GM12874 (cell line): Measurements from ENCODE around the gene PCBP3.

Experiments used
- TF ChIP-seq, protein P1 (sequence below): IDR thresholded peaks from 2 replicates; pipeline ENCODE4 v1.5.1; 2011; ENCODE audit warnings: low read depth, mild to moderate bottlenecking, control low read depth, low read length, moderate library complexity; ENCODE audit not compliant: insufficient read depth

PCBP3 gene

DNA sequence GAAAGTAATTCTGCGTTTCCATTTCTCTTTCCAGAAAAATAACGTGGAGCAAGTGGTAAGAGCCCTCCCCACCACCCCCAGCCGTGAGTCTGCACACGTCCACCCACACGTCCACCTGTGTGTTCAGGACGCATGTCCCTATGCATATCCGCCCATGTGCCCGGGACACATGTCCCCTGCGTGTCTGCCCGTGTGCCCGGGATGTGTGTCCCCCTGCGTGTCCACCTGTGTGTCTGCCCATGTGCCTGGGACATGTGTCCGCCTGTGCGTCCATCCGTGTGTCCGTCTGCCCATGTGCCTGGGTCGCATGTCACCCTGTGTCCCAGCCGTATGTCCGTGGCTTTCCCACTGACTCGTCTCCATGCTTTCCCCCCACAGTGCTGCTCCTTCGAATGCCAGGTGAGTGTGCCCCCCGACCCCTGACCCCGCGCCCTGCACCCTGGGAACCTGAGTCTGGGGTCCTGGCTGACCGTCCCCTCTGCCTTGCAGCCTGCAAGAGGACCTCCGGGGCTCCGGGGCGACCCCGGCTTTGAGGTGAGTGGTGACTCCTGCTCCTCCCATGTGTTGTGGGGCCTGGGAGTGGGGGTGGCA, 343.7 kb downstream of the PCBP3 start:
- TF ChIP-seq, protein P1, sequence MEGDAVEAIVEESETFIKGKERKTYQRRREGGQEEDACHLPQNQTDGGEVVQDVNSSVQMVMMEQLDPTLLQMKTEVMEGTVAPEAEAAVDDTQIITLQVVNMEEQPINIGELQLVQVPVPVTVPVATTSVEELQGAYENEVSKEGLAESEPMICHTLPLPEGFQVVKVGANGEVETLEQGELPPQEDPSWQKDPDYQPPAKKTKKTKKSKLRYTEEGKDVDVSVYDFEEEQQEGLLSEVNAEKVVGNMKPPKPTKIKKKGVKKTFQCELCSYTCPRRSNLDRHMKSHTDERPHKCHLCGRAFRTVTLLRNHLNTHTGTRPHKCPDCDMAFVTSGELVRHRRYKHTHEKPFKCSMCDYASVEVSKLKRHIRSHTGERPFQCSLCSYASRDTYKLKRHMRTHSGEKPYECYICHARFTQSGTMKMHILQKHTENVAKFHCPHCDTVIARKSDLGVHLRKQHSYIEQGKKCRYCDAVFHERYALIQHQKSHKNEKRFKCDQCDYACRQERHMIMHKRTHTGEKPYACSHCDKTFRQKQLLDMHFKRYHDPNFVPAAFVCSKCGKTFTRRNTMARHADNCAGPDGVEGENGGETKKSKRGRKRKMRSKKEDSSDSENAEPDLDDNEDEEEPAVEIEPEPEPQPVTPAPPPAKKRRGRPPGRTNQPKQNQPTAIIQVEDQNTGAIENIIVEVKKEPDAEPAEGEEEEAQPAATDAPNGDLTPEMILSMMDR, result no peak

DNA sequence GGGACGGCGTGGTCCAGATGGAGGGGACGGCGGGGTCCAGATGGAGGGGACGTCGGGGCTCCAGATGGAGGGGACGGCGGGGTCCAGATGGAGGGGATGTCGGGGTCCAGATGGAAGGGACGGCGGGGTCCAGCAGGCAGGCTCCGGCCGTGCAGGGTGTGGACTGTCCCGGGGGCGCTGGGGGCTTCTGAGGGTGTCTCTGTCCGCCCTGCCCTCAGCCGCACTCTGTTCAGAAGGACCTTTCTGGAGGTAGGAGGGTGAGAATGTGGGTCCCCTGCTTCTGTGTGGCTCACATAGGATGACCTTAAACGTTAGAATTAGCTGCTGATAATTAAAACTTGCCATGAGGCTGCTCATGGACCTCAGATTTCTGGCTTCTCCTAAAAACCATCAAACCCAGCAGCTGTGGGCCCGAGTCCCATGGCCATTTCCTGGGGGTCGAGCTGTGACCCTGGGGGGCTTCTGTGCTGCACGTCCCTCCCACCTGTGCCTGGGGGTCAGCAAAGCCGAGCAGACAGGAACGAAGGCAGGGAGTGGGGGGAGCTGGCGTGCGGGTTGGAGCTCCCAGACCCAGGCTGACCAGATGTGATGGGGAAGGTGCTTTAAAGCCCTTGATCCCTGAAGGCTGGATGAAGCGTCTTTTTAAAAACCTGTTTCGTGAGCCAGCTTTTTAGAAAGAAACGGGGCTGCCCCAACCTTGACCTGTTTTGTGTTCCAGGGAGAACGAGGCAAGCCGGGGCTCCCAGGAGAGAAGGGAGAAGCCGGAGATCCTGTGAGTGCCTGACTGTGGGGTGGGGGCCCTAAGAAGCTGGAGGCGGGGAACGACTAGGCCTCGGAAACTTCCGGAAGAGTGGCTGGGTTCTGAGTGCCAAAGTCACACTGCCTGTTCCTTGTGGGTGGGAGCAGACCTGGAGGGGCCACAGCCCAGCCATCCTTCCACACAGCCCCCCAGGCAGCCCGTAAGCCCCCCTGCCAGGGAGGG, 345.1 kb downstream of the PCBP3 start:
- TF ChIP-seq, protein P1, result no peak

DNA sequence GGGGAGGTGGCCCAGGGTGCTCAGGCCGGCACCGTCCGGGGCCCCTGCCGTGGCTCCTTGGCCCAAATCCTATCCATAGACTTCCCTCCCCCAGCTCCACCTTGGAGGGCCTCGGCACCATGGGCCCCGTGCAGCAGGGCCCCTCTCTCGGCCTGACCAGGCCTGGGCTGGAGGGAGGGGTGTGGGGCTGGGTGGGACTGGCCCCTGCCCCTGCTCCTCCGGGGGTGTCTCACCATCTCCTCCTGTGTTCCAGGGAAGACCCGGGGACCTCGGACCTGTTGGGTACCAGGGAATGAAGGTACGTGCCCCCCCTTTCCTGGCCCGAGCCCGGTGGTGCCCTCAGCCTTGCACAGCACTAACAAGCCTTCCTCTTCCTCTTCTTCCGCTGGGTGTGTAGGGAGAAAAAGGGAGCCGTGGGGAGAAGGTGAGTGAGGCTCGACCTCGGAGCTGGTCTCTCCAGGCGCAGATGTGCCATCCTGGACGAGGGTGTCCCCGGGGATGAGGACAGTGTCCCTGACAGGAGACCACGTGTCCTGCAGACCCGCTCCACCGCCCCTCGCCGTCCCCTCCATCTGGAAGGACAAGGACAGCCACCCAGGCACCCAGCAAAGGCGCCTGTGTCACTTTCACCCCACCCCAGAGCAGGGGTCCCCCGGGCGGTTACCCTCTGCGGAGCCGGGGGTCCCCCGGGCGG, 346.0 kb downstream of the PCBP3 start:
- TF ChIP-seq, protein P1, result no peak

DNA sequence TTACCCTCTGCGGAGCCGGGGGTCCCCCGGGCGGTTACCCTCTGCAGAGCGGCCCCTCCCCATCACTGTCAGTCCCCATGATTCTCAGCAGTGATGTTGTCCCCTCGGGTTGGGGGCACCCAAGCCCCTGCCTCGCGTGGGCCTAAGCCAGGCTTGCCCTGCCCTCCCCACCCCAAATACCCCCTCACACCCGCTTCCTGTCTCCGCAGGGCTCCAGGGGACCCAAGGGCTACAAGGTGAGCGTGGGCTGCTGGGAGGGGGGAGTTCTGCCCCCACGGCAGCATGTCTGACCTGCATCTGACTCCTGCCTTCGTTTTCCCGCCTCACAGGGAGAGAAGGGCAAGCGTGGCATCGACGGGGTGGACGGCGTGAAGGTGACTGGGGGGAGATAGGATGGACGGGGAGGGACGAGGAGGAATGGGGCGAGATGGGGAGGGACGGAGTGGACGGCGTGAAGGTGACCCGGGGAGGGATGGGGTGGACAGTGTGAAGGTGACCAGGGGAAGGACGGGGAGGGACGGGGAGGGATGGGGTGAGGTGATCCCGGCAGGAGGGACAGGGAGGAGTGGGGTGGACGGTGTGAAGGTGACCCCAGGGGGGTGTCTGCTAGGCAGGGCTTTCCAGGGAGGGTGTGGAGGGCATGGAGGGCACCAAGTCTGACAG, 346.7 kb downstream of the PCBP3 start:
- TF ChIP-seq, protein P1, result no peak

DNA sequence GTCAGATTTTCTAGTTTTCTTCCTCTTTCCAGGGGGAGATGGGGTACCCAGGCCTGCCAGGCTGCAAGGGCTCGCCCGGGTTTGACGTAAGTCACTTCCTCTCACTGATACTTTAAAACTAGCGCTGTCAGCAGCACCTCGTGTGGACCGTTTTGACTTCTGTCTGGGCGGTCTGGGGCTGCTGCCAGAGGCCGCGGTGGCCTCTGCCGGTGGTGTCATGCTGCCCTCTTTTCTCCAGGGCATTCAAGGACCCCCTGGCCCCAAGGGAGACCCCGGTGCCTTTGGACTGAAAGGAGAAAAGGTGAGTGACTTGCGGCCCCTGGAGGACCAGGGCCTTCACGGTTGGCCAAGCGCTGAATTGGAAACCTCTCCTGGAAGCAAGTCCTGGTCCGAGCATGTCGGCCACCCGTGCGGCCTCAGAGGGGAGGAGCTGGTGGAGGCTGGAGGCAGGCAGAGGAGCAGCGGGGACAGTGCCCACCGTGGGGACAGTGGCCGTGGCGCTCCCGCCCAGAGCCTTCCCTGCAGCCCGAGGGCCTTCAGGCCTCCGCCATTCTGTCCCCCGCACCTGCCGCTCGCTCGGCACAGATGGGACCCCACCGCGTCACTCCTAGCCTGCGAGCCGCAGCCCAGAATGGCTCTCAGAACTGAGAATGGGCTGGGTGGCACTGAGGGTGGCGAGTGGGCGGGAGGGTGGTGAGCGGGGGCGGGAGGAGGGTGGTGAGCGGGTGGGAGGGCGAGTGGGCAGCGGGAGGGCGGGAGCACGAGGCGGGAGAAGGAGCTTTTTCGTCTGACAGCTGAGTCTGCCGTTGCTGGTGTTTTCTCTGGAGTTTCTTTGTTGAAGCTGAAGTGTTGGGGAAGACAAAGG, 347.4 kb downstream of the PCBP3 start:
- TF ChIP-seq, protein P1, result no peak

DNA sequence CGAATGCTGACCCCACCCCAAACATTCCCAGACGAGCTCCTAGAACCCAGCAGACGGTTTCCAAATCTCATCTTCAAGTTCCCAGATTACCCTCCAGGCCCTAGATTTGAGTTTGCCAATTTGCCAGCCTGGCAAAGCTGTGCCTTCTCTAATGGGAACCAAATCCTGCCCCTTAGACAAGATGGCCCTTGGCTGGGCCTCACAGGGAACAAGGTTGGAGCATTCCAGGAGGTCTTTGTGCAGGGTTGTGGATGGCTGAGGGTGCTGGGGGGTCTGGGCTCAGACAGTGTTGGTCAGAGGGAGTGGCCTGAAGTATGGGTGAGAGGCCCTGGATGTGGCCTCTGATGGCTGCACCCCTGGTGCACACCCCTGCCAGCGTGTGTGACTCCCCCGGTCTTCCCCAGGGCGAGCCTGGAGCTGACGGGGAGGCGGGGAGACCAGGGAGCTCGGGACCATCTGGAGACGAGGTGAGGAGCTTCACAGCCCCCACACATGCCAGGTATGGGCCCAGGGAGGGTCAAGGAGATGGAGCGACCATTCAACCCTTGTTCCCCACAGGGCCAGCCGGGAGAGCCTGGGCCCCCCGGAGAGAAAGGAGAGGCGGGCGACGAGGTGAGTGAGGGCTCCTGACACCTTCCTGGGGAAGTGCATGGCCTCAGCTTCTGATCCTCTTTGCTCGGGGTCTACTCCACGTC, 348.2 kb downstream of the PCBP3 start:
- TF ChIP-seq, protein P1, result no peak
